GM19463 (cell line): Measurements from ENCODE around the gene LRWD1.
"Not testable (repeated sequence)": the region's sequence is repeated elsewhere in the genome, so short reads cannot be mapped to it uniquely, and the experiment has no call there.

Source experiments
- ATAC-seq: cut with Tn5 transposase; IDR thresholded peaks from one replicate; pipeline ENCODE4 v1.9.1; 2021; ENCODE audit warnings: mild to moderate bottlenecking, moderate library complexity; ENCODE audit not compliant: unreplicated experiment

Gene LRWD1

GRCh38 chr7:102467581-102468477 is 3.0 kb downstream of the LRWD1 start:
- no peak for ATAC-seq

GRCh38 chr7:102468478-102469350 is 3.9 kb downstream of the LRWD1 start:
- ATAC-seq = no peak

- ATAC-seq = no peak
Measured at GRCh38 chr7:102469351-102469971, 4.7 kb downstream of the LRWD1 start.

GRCh38 chr7:102469972-102470825 is 5.4 kb downstream of the LRWD1 start:
- no peak for ATAC-seq

GRCh38 chr7:102471791-102472125 is 7.0 kb downstream of the LRWD1 start:
- ATAC-seq = no peak

GRCh38 chr7:102472126-102473041 is 7.6 kb downstream of the LRWD1 start:
- no peak for ATAC-seq

- no peak for ATAC-seq
Measured at GRCh38 chr7:102473271-102473991, 8.6 kb downstream of the LRWD1 start.

GRCh38 chr7:102474116-102474515 is 9.3 kb downstream of the LRWD1 start:
- ATAC-seq = not testable (repeated sequence)

GRCh38 chr7:102474736-102475435 is 10.1 kb downstream of the LRWD1 start:
- ATAC-seq = not testable (repeated sequence)

- ATAC-seq = peak; percentile 89
Measured at GRCh38 chr7:102478314-102479208, 13.8 kb downstream of the LRWD1 start, which contains the start of gene POLR2J. Gene POLR2J, minus strand, starts transcription at chr7:102478922. Its CDS starts 62 bp downstream, at chr7:102478860.

GRCh38 chr7:102479209-102479584 is 14.4 kb downstream of the LRWD1 start:
- peak; percentile 24 for ATAC-seq

GRCh38 chr7:102479982-102480637 is 15.3 kb downstream of the LRWD1 start:
- ATAC-seq = not testable (repeated sequence)

GRCh38 chr7:102481962-102482361 is 17.2 kb downstream of the LRWD1 start:
- ATAC-seq = not testable (repeated sequence)

GRCh38 chr7:102484317-102484716 is 19.5 kb downstream of the LRWD1 start:
- not testable (repeated sequence) for ATAC-seq

- peak; percentile 47 for ATAC-seq
Measured at GRCh38 chr7:102490529-102491075, 25.8 kb downstream of the LRWD1 start.
